Measurements from ENCODE around the gene PIGV. TPM values are rescaled to one million over a fixed set of nuclear protein-coding genes. Genes with fewer than 3 reads are reported as not detected.

PIGV gene
- total and polyA plus RNA-seq, 2 of the 4 experiments (the other 2 are of a cell fraction), result 7.2 to 10.6 TPM

GRCh38 chr1:26832249-26832960, 44.7 kb downstream of the PIGV start:
- H3K4ac ChIP-seq (ENCODE audit: low read depth, low read length), result no peak overlapping the region
- ChIA-PET CTCF (interaction anchor here (0.7 kb wide), 1 partner anchor 16 kb away, joined by 3 read pairs; no protein-coding TSS in a partner anchor), POLR2A (ENCODE audit: unreplicated experiment) (no interaction called here)
- H4K8ac ChIP-seq (ENCODE audit: low read depth in 2 of 2, low read length in 2 of 2), result no peak overlapping the region
- H3K27me3 ChIP-seq (ENCODE audit: control insufficient read depth, insufficient read depth, low read length), result no peaks in the 10 kb centered on the region
- no peak overlapping the region for H2BK20ac ChIP-seq (ENCODE audit: low read depth, low read length)
- 91% methylated on average over 6 of the region's 16 CpGs; no CpG with 5 or more reads in 1 of the 2 experiments for WGBS, 2 experiments (ENCODE audit: extremely low coverage in 2 of 2, insufficient read length in 1 of 2)
- no peak overlapping the region for H3K9ac ChIP-seq (ENCODE audit: low read depth, low read length)
- dilution Hi-C loops (cut with HindIII; ENCODE audit: low sequenced_read_pairs, unreplicated experiment), result no loop called here
- no peak overlapping the region for H4K5ac ChIP-seq (ENCODE audit: low read depth, low read length)
- H3K9me1 ChIP-seq (ENCODE audit: insufficient read depth, low read length), result peaks cover 13% of the 10 kb centered on the region
- H4K91ac ChIP-seq (ENCODE audit: insufficient read depth, low read depth, low read length), result no peak overlapping the region
- no peak overlapping the region for H3K18ac ChIP-seq (ENCODE audit: low read depth, low read length)
- H2AK5ac ChIP-seq (ENCODE audit: low read depth, low read length), result no peak overlapping the region
- no peak overlapping the region for H2BK5ac ChIP-seq (ENCODE audit: low read depth, low read length, poor library complexity, severe bottlenecking)
- no peak overlapping the region for H2AK9ac ChIP-seq (replicated peaks; ENCODE audit: low read depth, low read length, poor library complexity)
- no peak overlapping the region for H3K23ac ChIP-seq (ENCODE audit: low read depth, low read length)
- no peak overlapping the region for H2BK15ac ChIP-seq (ENCODE audit: low read depth, low read length)
- no TSS peak for BruUV-seq (replicated peaks)
- no peak overlapping the region for H3K27ac ChIP-seq (ENCODE audit: insufficient read depth, low read length)
- TF ChIP-seq RFX5 (IDR thresholded peaks at IDR 0.05; ENCODE audit: low read depth, low read length), result no peak
- no peak for TF ChIP-seq ELK1 (IDR thresholded peaks at IDR 0.05; ENCODE audit: borderline replicate concordance, low read depth, low read length)
- TF ChIP-seq BHLHE40 (IDR thresholded peaks at IDR 0.05; ENCODE audit: low read depth, low read length), result no peak
- peaks cover 40% of the 10 kb centered on the region for H4K20me1 ChIP-seq (ENCODE audit: insufficient read depth, low read length)
- H2BK120ac ChIP-seq (ENCODE audit: low read depth, low read length), result no peak overlapping the region
- in situ Hi-C loops (cut with MboI; ENCODE audit: low sequenced_read_pairs), result no loop called here
- H3K36me3 ChIP-seq (ENCODE audit: control insufficient read depth, insufficient read depth, low read length), result peaks cover 44% of the 10 kb centered on the region
- no peak overlapping the region for H3K4me3 ChIP-seq (ENCODE audit: insufficient read depth, low read depth, low read length)
- no peaks in the 10 kb centered on the region for H3K9me3 ChIP-seq (ENCODE audit: control insufficient read depth, insufficient read depth, low read length)
- DNase-seq, result no peak
- no peak overlapping the region for H3K4me2 ChIP-seq (ENCODE audit: low read depth, low read length)
- ATAC-seq (ENCODE audit: low read depth), result no peak
- H3K14ac ChIP-seq (replicated peaks; ENCODE audit: low read depth, low read length), result no peak overlapping the region
- intact Hi-C loops (cut with micrococcal nuclease), result no loop called here
- H3K79me1 ChIP-seq (ENCODE audit: low read depth in 1 of 2, low read length in 2 of 2), result peaks cover 33 to 54% of the 10 kb centered on the region in 2 experiments
- H3K56ac ChIP-seq (ENCODE audit: extremely low read depth, insufficient read depth, low read length), result no peak overlapping the region
- peaks cover 19% of the 10 kb centered on the region for H3K4me1 ChIP-seq (ENCODE audit: control insufficient read depth, insufficient read depth, low read length)
- H2AFZ ChIP-seq (replicated peaks; ENCODE audit: low read length, poor library complexity), result no peak overlapping the region
